ENCODE results near the gene TCAP. TPM values are rescaled to one million over a fixed set of nuclear protein-coding genes. Genes with fewer than 3 reads are reported as not detected.

The TCAP gene
- total RNA-seq, 1 experiment from 2014 or later, result 2.1 TPM

- H3K27me3 ChIP-seq (ENCODE audit: insufficient read depth, low read length), result no peaks in the 10 kb centered on the region
- no peaks in the 10 kb centered on the region for H3K79me2 ChIP-seq (ENCODE audit: insufficient read depth, low read length)
- no peak overlapping the region for H2AK5ac ChIP-seq (ENCODE audit: insufficient read length, low read length)
- no peak overlapping the region for H2BK120ac ChIP-seq (ENCODE audit: low read depth, low read length, poor library complexity, severe bottlenecking)
- H3K4ac ChIP-seq (ENCODE audit: low read depth, low read length), result no peak overlapping the region
- peaks cover 14% of the 10 kb centered on the region for H3K27me3 Mint-ChIP-seq (ENCODE audit: low read depth)
- H3K23me2 ChIP-seq (ENCODE audit: insufficient read length, low read depth, low read length, poor library complexity, severe bottlenecking), result no peaks in the 10 kb centered on the region
- no peak overlapping the region for H3K18ac ChIP-seq (ENCODE audit: insufficient read length, low read depth, low read length)
- peaks cover 17 to 46% of the 10 kb centered on the region in 2 experiments for H3K4me1 Mint-ChIP-seq
- WGBS (ENCODE audit: extremely low coverage, insufficient read length, low lambda C conversion rate), result no CpG with 5 or more reads among the region's 35 CpGs
- H2AFZ ChIP-seq (ENCODE audit: low read length), result no peak overlapping the region
- no peak overlapping the region for H4K91ac ChIP-seq (ENCODE audit: insufficient read length, low read depth, low read length)
- no peaks in the 10 kb centered on the region for H3K9me3 Mint-ChIP-seq
- H3K79me1 ChIP-seq (ENCODE audit: insufficient read depth, low read depth, low read length, poor library complexity, severe bottlenecking), result no peaks in the 10 kb centered on the region
- H2BK12ac ChIP-seq (ENCODE audit: insufficient read length, low read depth, low read length), result no peak overlapping the region
- no peak for DNase-seq
- H2BK15ac ChIP-seq (ENCODE audit: low read depth, low read length), result no peak overlapping the region
- no peak overlapping the region for H2BK20ac ChIP-seq (ENCODE audit: low read depth, low read length, poor library complexity, severe bottlenecking)
- H3K9me3 ChIP-seq (ENCODE audit: control insufficient read depth, low read depth, low read length), result no peaks in the 10 kb centered on the region
- H3K23ac ChIP-seq (ENCODE audit: insufficient read length, low read depth, low read length), result no peak overlapping the region
- H3T11ph ChIP-seq (ENCODE audit: low read length), result no peak overlapping the region
- H2BK5ac ChIP-seq (ENCODE audit: insufficient read length, low read length), result no peak overlapping the region
- peaks cover 3% of the 10 kb centered on the region; the same call in 1 of the 2 replicates for H3K4me1 ChIP-seq (ENCODE audit: insufficient read depth, low read length)
- peaks cover 6 to 26% (median 11%) of the 10 kb centered on the region in 3 experiments; a peak in 6 of 7 replicates for H3K36me3 Mint-ChIP-seq (ENCODE audit: insufficient read depth in 1 of 3, low read depth in 3 of 3)
- no peak overlapping the region for H3K4me2 ChIP-seq (ENCODE audit: insufficient read depth, insufficient read length, low read length)
- no peaks in the 10 kb centered on the region for H4K20me1 ChIP-seq (ENCODE audit: control insufficient read depth, insufficient read depth, insufficient read length)
- H3K27ac Mint-ChIP-seq, result peak overlapping the region in 2 of 3 experiments; percentile 44 to 94; a peak in 4 of 7 replicates
- no peak overlapping the region for H4K5ac ChIP-seq (ENCODE audit: insufficient read length, low read depth, low read length)
- H3K14ac ChIP-seq (ENCODE audit: insufficient read depth, low read length), result no peak overlapping the region
- H3K27ac ChIP-seq (ENCODE audit: insufficient read length, low read depth, low read length), result no peak overlapping the region
- no peak overlapping the region for H3K9ac ChIP-seq (ENCODE audit: extremely low read depth, insufficient read length, low read length)
- H4K8ac ChIP-seq (replicated peaks; ENCODE audit: insufficient read length, low read depth, low read length), result no peak overlapping the region
- peak overlapping the region in 1 of 2 experiments; percentile 56; a peak in 1 of 5 replicates for H3K4me3 Mint-ChIP-seq
- no peak overlapping the region for H3K56ac ChIP-seq (ENCODE audit: insufficient read length, low read depth, low read length)
- no peak for TF ChIP-seq CTCF (conservative IDR thresholded peaks at IDR 0.05)
Measured at GRCh38 chr17:39660397-39661385, 4.5 kb upstream of the TCAP start.
